B cell (primary cell): ENCODE results near the gene AHDC1. TPM values are rescaled to one million over a fixed set of nuclear protein-coding genes. Genes with fewer than 3 reads are reported as not detected.

Experiments used
- ATAC-seq: fragments of 200-7000 bp; cut with Tn5 transposase; one replicate; pipeline ENCODE4 v1.10.0; 2021; ENCODE audit warnings: low read depth, mild to moderate bottlenecking, moderate number of reproducible peaks, moderate library complexity
- CTCF ChIA-PET: fragments of 350-600 bp; sonication (Branson Sonifier 250); formaldehyde crosslinking; loops from one replicate; lab custom pipeline; 2021; ENCODE audit warnings: antibody characterized with exemption, inconsistent platforms; lab: Charles Lee
- POLR2A ChIA-PET: fragments of 350-600 bp; sonication (Branson Sonifier 250); formaldehyde crosslinking; loops from one replicate; lab custom pipeline; 2021; ENCODE audit warnings: antibody characterized with exemption; lab: Charles Lee
- DNase-seq: peaks from one replicate; pipeline ENCODE4 v3.0.0; 2013
- H2AFZ ChIP-seq: 2 replicates; pipeline ENCODE4 v1.6.1; 2012; ENCODE audit warnings: mild to moderate bottlenecking, low read depth, low read length; ENCODE audit not compliant: insufficient read depth, poor library complexity, severe bottlenecking
- H3K27ac ChIP-seq, 2 donors: 1 replicate in 1 of 2; 2 replicates in 1 of 2; pipeline ENCODE4 v1.5.1; 2012 to 2013; ENCODE audit warnings: low read length in 2 of 2, mild to moderate bottlenecking in 2 of 2, moderate library complexity in 1 of 2
- H3K27me3 ChIP-seq, 4 experiments: fragments of 200-600 bp in 1 of 4; sonication (generic) in 1 of 4; replicated peaks in 1 of 4; 1 replicate in 2 of 4; 2 replicates in 2 of 4; pipeline versions ENCODE4 v1.6.1 to v1.7.0; 2013 to 2016; ENCODE audit warnings: low read length in 3 of 4, mild to moderate bottlenecking in 2 of 4, mixed read lengths in 1 of 4, moderate library complexity in 1 of 4; ENCODE audit not compliant: insufficient read depth in 4 of 4, control insufficient read depth in 3 of 4; ENCODE audit errors: control extremely low read depth in 1 of 4
- H3K36me3 ChIP-seq, 2 experiments: replicated peaks in 1 of 2; 1 replicate in 1 of 2; 2 replicates in 1 of 2; pipeline versions ENCODE4 v1.6.1 to v1.7.1; 2013; ENCODE audit warnings: low read length in 1 of 2; ENCODE audit not compliant: insufficient read depth in 2 of 2, control insufficient read depth in 1 of 2; ENCODE audit errors: control extremely low read depth in 1 of 2, extremely low read depth in 1 of 2
- H3K4me1 ChIP-seq, 2 donors: fragments of 200-600 bp in 1 of 2; sonication (generic) in 1 of 2; 1 replicate in 1 of 2; 2 replicates in 1 of 2; pipeline versions ENCODE4 v1.5.1 to v1.6.1; 2013 to 2017; ENCODE audit warnings: low read length in 2 of 2; ENCODE audit not compliant: control insufficient read depth in 2 of 2, insufficient read depth in 2 of 2
- H3K4me2 ChIP-seq: replicated peaks from 2 replicates; pipeline ENCODE3; 2012; ENCODE audit warnings: mild to moderate bottlenecking, low read depth, low read length; ENCODE audit not compliant: poor library complexity, severe bottlenecking
- H3K4me3 ChIP-seq, 5 experiments: fragments of 200-600 bp in 1 of 5; sonication (generic) in 1 of 5; 1 replicate in 3 of 5; 2 replicates in 2 of 5; pipeline versions ENCODE4 v1.5.1 to v1.7.0; 2011 to 2016; ENCODE audit warnings: low read length in 4 of 5, mild to moderate bottlenecking in 4 of 5, low read depth in 2 of 5, control low read depth in 1 of 5, moderate library complexity in 1 of 5; ENCODE audit not compliant: insufficient read depth in 1 of 5; ENCODE audit errors: control extremely low read depth in 1 of 5, extremely low read depth in 1 of 5
- H3K79me2 ChIP-seq: fragments of 200-600 bp; sonication (generic); one replicate; pipeline ENCODE4 v1.6.0; 2016; ENCODE audit warnings: low read length; ENCODE audit not compliant: control insufficient read depth, insufficient read depth
- H3K9ac ChIP-seq: fragments of 200-600 bp; sonication (generic); 2 replicates; pipeline ENCODE4 v1.6.1; 2017; ENCODE audit warnings: mild to moderate bottlenecking, low read length, moderate library complexity
- H3K9me3 ChIP-seq, 3 donors: one replicate each; pipeline versions ENCODE4 v1.6.1 to v1.7.1; 2013; ENCODE audit warnings: low read length in 2 of 3; ENCODE audit not compliant: control insufficient read depth in 2 of 3, insufficient read depth in 1 of 3; ENCODE audit errors: control extremely low read depth in 1 of 3
- H4K20me1 ChIP-seq: 2 replicates; pipeline ENCODE4 v1.6.0; 2012; ENCODE audit warnings: mild to moderate bottlenecking, low read length; ENCODE audit not compliant: insufficient read depth, control insufficient read depth, poor library complexity, severe bottlenecking
- H3K27ac Mint-ChIP-seq: one replicate; pipeline ENCODE4 v1.8.0; 2021; ENCODE audit warnings: mixed read lengths
- H3K27me3 Mint-ChIP-seq: one replicate; pipeline ENCODE4 v1.8.0; 2021; ENCODE audit warnings: mixed read lengths
- H3K4me1 Mint-ChIP-seq: one replicate; pipeline ENCODE4 v1.8.0; 2021; ENCODE audit warnings: mixed read lengths
- H3K4me3 Mint-ChIP-seq: one replicate; pipeline ENCODE4 v1.8.0; 2021; ENCODE audit warnings: mixed read lengths
- H3K9me3 Mint-ChIP-seq: one replicate; pipeline ENCODE4 v1.8.0; 2022; ENCODE audit warnings: mixed read lengths; ENCODE audit not compliant: insufficient read depth
- CTCF ChIP-seq: fragments of 200-600 bp; IDR thresholded peaks from one replicate; pipeline ENCODE4 v1.8.0; 2022; ENCODE audit warnings: antibody characterized with exemption, mild to moderate bottlenecking
- EZH2 ChIP-seq: IDR thresholded peaks from 2 replicates; pipeline ENCODE4 v1.6.1; 2012; ENCODE audit warnings: borderline replicate concordance, low read depth, mild to moderate bottlenecking, moderate library complexity, low read length; ENCODE audit not compliant: insufficient read depth, poor library complexity, severe bottlenecking
- WGBS: methylation state at CpG from one replicate; pipeline ENCODE4 v1.1.5; 2013; ENCODE audit warnings: missing lambda C conversion rate; ENCODE audit not compliant: insufficient coverage; 5-methylcytosine and 5-hydroxymethylcytosine counted together
- intact Hi-C: fragments of 100-400 bp; cut with micrococcal nuclease; formaldehyde crosslinking; loops from one replicate; pipeline ENCODE4 v1.10.0; 2022
- polyA plus RNA-seq: library from polyadenylated mRNA; depleted of rRNA; stranded (reverse); fragments of >200 nt; gene quantifications from 2 replicates; pipeline ENCODE4 v1.2.3, GENCODE V29; 2012
- total RNA-seq, 2 donors: library from RNA; stranded (reverse); fragments of 120-200 nt in 1 of 2; gene quantifications; 1 replicate in 1 of 2; 2 replicates in 1 of 2; pipeline versions ENCODE4 v1.2.3 to v1.2.4, GENCODE V29; 2013 to 2022

AHDC1 gene
- total and polyA plus RNA-seq, 2 donors (not counting 1 experiment from before 2014, with no cell fraction given): 6.2 to 32.0 TPM

- H3K27me3 ChIP-seq: no peaks in the 10 kb centered on the region
- WGBS: 100% methylated on average over 2 of the region's 5 CpGs
- Mint-ChIP-seq H3K9me3 (no peaks in the 10 kb centered on the region), H3K4me3 (no peak overlapping the region), H3K27ac (no peak overlapping the region), H3K27me3 (no peaks in the 10 kb centered on the region), H3K4me1 (peaks cover 17% of the 10 kb centered on the region)
- TF ChIP-seq CTCF: no peak
- no peak for TF ChIP-seq EZH2
- ATAC-seq (no peak), DNase-seq (no peak)
- ChIA-PET POLR2A (interaction anchor here (0.6 to 1.4 kb wide), 2 partner anchors 9 to 14 kb away, joined by 4 to 9 read pairs; no protein-coding TSS in a partner anchor), CTCF (interaction anchor here (0.9 to 2.9 kb wide), 5 partner anchors 9 to 231 kb away, joined by 3 to 17 read pairs (median 9); no protein-coding TSS in a partner anchor)
- no peak overlapping the region for H3K27ac ChIP-seq
- H3K36me3 ChIP-seq: no peaks in the 10 kb centered on the region
- H3K9me3 ChIP-seq: no peaks in the 10 kb centered on the region
- intact Hi-C loops: no loop called here
- no peak overlapping the region for H2AFZ ChIP-seq
- H3K4me3 ChIP-seq: no peak overlapping the region
- H3K4me1 ChIP-seq: peaks cover 8 to 20% of the 10 kb centered on the region in 2 donors
- H3K9ac ChIP-seq: no peak overlapping the region
- H3K4me2 ChIP-seq: no peak overlapping the region
- no peaks in the 10 kb centered on the region for H3K79me2 ChIP-seq
- H4K20me1 ChIP-seq: no peaks in the 10 kb centered on the region
Observed at GRCh38 chr1:27647328-27647727, 43.4 kb upstream of the AHDC1 start.

GRCh38 chr1:27646676-27647075 is 42.7 kb upstream of the AHDC1 start:
- intact Hi-C loops: no loop called here
- Histone ChIP-seq H3K4me1 (peaks cover 8 to 20% of the 10 kb centered on the region in 2 donors), H3K4me2 (no peak overlapping the region), H3K4me3 (no peak overlapping the region), H3K9me3 (no peaks in the 10 kb centered on the region), H3K27me3 (no peaks in the 10 kb centered on the region), H2AFZ (no peak overlapping the region), H4K20me1 (no peaks in the 10 kb centered on the region), H3K79me2 (no peaks in the 10 kb centered on the region), H3K27ac (no peak overlapping the region), H3K36me3 (no peaks in the 10 kb centered on the region), H3K9ac (no peak overlapping the region)
- Mint-ChIP-seq H3K9me3 (no peaks in the 10 kb centered on the region), H3K4me3 (no peak overlapping the region), H3K27ac (no peak overlapping the region), H3K27me3 (no peaks in the 10 kb centered on the region), H3K4me1 (peaks cover 17% of the 10 kb centered on the region)
- POLR2A ChIA-PET: interaction anchor here (1.4 kb wide), 1 partner anchor 10 kb away, joined by 9 read pairs; no protein-coding TSS in a partner anchor
- CTCF ChIA-PET: interaction anchor here (2.0 to 2.9 kb wide), 4 partner anchors 9 to 39 kb away, joined by 7 to 17 read pairs (median 9); no protein-coding TSS in a partner anchor
- ATAC-seq (no peak), DNase-seq (no peak)
- 98% methylated on average over 7 of the region's 8 CpGs for WGBS
- TF ChIP-seq EZH2 (no peak), CTCF (no peak)
